Measurements from ENCODE around the gene IL1R2.

Gene IL1R2

GRCh38 chr2:102025016-102025501 lies 33.3 kb downstream of the IL1R2 start:
- TF ChIP-seq CTCF (IDR thresholded peaks at IDR 0.05; ENCODE audit: insufficient read depth, low read depth, low read length, missing control alignments) = no peak
- peak; percentile 49 for DNase-seq (ENCODE audit: low read depth)
- no peak overlapping the region for H3K4me3 ChIP-seq (ENCODE audit: low read depth, low read length)

- DNase-seq (ENCODE audit: low read depth) = peak; percentile 73
- H3K4me3 ChIP-seq (ENCODE audit: low read depth, low read length) = no peak overlapping the region
- TF ChIP-seq CTCF (IDR thresholded peaks at IDR 0.05; ENCODE audit: insufficient read depth, low read depth, low read length, missing control alignments) = no peak
Measured at GRCh38 chr2:102025583-102026267, 34.0 kb downstream of the IL1R2 start.

GRCh38 chr2:102027036-102027980 lies 35.5 kb downstream of the IL1R2 start:
- H3K4me3 ChIP-seq (ENCODE audit: low read depth, low read length) = no peak overlapping the region
- TF ChIP-seq CTCF (IDR thresholded peaks at IDR 0.05; ENCODE audit: insufficient read depth, low read depth, low read length, missing control alignments) = no peak
- no peak for DNase-seq (ENCODE audit: low read depth)

- H3K4me3 ChIP-seq (ENCODE audit: low read depth, low read length) = no peak overlapping the region
- TF ChIP-seq CTCF (IDR thresholded peaks at IDR 0.05; ENCODE audit: insufficient read depth, low read depth, low read length, missing control alignments) = no peak
- DNase-seq (ENCODE audit: low read depth) = no peak
Measured at GRCh38 chr2:102028470-102028869, 36.7 kb downstream of the IL1R2 start.

GRCh38 chr2:102029405-102029804 lies 37.6 kb downstream of the IL1R2 start:
- DNase-seq (ENCODE audit: low read depth) = no peak
- TF ChIP-seq CTCF (IDR thresholded peaks at IDR 0.05; ENCODE audit: insufficient read depth, low read depth, low read length, missing control alignments) = no peak
- H3K4me3 ChIP-seq (ENCODE audit: low read depth, low read length) = no peak overlapping the region

GRCh38 chr2:102029952-102030351 lies 38.2 kb downstream of the IL1R2 start:
- no peak for DNase-seq (ENCODE audit: low read depth)
- no peak for TF ChIP-seq CTCF (IDR thresholded peaks at IDR 0.05; ENCODE audit: insufficient read depth, low read depth, low read length, missing control alignments)
- no peak overlapping the region for H3K4me3 ChIP-seq (ENCODE audit: low read depth, low read length)

Data from GM12865 (cell line).